Measurements from ENCODE around the gene GTF3C5.

GRCh38 chr9:132994410-132995120, 36.2 kb upstream of the GTF3C5 start:
- no peak for TF ChIP-seq TAF1 (IDR thresholded peaks at IDR 0.05; ENCODE audit: borderline replicate concordance, insufficient read depth, low read length)
- TF ChIP-seq POLR2AphosphoS5 (IDR thresholded peaks at IDR 0.05; ENCODE audit: low read depth, low read length): no peak

All from PFSK-1 (cell line).